Dermis microvascular lymphatic vessel endothelial cell (primary cell): ENCODE measurements around the gene SLC22A23. TPM values are rescaled to one million over a fixed set of nuclear protein-coding genes. Genes with fewer than 3 reads are reported as not detected.
"Not testable (repeated sequence)": the region's sequence is repeated elsewhere in the genome, so short reads cannot be mapped to it uniquely, and the experiment has no call there.

Source experiments
- DNase-seq, 2 donors: peaks; one replicate each; pipeline versions ENCODE4 v3.0.0 to v3.0.0-alpha.2; 2010; ENCODE audit warnings: low read depth in 2 of 2
- total RNA-seq: library from RNA; depleted of rRNA; stranded (reverse); fragments of >200 nt; gene quantifications from 2 replicates; pipeline ENCODE4 v1.2.1, GENCODE V29; 2014

SLC22A23 gene
- total RNA-seq, 1 donor from 2014 or later: 29.4 TPM

DNA sequence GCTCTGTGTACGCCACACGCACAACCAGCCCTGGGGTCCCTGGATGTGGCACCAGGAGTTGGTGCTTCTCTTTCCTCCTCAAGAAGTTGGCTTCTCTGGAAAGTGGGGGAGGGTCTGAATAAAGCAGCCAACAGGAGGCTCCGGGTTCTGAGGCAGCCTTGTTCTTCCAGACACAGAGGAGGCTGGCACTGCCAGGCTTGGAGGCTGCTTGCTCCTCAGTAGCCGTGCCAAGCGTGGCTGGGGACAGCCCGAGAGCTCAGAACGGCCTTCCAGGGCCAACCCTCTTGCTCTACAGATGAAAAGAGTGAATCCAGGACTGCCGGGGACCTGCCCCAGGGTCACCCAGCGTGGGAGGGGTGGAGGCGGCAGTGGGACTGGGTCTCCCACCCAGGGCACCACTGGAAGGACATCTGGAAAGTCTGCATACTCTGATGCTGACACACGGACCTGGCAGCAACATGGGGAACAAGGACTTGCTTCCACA lies 70.4 kb downstream of the SLC22A23 start:
- DNase-seq: no peak

DNA sequence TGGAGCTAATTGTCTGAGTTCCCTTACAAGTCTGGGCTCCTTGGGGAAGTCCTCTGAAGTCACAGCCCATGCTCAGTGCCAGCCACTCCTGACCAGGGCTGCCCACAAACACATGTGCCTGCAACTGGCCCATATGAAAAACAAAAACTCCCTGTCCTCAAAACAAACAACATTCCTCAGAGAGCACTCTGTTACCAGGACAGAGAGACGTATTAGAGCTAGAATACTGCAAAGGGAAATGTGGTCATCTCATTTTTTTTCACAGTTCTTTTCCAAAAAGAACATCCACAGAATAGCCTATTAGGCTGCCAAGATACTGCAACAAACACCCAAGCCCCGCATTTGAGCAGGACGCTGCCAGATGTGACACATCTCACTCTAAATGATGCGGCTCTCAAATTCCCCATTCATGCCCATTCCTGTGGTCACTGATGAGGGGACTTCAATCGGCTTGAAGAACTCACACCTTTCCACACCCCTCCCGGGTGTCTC lies 71.1 kb downstream of the SLC22A23 start:
- DNase-seq: peak; percentile 10 to 36

DNA sequence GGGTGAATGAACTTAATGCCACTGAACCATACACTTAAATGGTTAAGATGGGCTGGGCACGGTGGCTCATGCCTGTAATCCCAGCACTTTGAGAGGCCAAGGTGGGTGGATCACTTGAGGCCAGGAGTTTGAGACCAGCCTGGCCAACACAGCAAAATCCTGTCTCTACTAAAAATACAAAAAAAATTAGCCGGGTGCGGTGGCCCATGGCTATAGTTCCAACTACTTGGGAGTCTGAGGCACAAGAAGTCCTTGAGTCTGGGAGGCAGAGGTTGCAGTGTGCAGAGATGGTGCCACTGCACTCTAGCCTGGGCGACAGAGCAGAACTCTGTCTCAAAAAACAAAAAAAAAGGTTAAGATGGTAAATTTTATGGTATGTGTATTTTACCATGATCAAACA lies 71.7 kb downstream of the SLC22A23 start:
- DNase-seq: not testable (repeated sequence)

DNA sequence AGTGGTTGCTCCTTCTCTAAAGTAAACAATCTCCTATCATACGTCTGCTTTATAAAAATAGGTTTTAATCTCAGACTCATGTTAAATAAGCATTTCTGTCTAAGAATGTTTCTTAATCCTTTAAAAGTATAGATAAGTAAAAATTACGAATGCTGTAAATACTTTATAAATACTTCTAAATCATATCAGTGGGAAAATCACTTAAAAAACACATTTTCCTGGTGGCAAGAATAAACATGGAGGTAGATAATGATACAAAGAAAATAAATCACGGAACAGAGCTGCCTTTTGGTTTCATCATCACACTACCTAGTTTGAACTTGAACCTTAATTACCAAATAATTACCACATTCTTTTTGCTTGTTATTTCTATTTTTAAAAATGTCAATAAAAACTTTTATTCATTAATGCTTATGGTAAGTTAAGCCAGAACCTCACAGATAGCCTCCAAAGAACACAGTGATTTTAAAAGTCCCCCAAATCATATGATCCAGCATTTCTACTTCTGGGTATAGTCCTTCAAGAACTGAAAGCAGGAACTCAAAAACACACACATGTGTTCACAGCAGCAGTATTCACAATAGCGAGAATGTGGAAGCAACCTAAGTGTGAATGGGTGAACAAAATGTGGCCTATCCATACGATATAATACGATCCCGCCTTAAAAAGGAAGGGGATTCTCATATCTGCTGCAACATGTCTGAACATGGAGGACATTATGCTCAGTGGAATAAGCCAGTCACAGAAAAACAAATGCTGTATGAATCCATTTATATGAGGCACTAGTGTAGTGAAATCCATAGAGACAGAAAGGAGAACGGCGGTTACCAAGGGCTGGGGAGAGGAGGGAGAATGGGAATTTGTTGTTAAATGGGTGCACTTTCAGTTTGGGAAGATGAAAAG lies 72.4 kb downstream of the SLC22A23 start:
- no peak for DNase-seq

DNA sequence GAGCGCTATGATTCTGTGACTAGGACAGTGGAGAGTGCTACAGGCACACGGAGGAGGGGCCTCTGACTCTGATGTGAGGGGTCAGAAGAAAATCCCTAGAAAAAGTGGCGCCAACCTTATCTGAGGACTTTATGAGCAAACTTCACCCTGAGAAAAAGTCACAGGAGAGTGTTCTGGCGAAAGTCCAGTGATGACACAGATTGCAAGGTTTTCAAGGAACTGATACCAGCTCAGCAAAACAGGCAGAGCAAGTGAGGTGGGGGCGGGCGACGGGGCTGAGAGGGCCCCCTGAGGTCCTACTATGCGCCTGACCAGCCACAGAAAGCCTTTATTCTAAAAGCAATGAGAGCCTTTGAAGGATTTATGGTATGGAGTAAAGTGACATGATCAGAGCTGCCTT lies 73.3 kb downstream of the SLC22A23 start:
- peak in 1 of 2 donors; percentile 10 for DNase-seq

DNA sequence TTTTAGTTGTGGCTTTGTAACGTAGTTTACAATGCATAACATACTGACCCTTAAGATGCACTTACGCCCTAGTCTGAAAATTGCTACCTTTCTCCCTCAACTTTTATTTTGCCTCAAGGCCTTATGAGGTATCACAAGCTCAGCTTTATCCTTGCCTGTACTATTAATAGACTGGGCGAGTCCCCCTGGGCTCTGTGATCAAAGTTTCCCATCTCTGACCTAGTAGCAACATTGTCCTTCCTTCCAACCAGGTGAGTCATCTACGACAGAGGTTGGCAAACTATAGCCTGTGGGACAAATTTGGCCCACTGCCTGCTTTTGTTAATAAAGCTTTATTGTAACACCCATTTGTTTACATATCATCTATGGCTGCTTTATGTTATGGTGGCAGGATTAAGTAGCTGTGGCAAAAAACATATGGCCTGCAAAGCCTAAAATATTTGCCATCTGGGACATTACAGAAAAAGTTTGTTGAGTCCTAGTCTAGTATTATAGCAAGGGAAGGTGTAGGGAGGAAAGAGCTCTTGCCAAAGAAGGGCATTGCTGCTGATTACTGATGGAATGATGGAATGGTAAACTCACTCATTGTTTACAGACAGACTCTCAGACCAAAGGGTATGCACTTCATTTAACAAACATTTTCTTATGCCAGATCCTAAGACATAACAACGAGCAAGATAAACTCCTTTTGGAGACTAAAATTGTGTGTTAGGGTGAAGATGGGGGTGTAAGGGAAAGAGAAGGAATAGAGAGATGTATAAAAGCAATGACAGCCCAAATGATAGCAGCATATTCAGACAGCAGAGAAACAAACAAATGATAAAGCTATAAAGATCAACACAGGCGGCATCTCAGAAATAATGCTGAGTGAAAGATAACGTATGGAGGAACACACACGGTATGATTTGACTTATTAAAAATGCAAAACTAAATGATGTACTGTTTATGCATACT lies 74.2 kb downstream of the SLC22A23 start:
- DNase-seq: peak; percentile 43 to 53

DNA sequence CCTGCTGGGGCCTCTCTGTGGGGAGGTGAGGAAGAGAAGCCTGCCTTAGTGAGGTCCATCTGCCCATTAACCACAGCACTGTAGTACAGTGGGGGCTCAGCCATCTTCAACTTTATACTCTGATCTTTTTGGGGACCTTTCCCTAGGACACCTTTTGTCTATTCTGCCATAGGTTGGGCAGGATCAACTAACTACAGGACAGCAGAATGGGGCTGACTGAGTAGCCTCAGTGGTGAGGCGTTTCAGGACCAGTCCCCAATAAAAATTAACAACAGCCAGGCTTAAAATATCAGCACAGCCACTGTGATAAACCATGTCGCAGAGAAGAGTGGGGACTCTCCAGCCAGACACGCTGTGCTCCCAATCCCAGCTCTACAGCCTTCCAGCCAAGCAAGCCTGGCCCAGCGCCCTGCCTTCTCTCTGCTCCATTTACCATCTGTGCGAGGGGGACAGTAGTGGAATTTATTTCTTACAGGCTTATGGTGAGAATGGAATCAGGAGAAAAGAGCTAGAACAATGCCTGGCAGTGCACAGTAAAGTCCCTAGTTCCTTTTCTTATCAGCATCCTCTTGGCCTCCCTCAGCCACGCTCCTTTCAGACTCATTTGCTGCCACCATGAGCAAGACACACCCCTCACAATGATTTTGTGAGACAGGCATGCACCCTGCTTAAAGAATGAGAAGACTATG lies 75.5 kb downstream of the SLC22A23 start:
- DNase-seq: no peak

DNA sequence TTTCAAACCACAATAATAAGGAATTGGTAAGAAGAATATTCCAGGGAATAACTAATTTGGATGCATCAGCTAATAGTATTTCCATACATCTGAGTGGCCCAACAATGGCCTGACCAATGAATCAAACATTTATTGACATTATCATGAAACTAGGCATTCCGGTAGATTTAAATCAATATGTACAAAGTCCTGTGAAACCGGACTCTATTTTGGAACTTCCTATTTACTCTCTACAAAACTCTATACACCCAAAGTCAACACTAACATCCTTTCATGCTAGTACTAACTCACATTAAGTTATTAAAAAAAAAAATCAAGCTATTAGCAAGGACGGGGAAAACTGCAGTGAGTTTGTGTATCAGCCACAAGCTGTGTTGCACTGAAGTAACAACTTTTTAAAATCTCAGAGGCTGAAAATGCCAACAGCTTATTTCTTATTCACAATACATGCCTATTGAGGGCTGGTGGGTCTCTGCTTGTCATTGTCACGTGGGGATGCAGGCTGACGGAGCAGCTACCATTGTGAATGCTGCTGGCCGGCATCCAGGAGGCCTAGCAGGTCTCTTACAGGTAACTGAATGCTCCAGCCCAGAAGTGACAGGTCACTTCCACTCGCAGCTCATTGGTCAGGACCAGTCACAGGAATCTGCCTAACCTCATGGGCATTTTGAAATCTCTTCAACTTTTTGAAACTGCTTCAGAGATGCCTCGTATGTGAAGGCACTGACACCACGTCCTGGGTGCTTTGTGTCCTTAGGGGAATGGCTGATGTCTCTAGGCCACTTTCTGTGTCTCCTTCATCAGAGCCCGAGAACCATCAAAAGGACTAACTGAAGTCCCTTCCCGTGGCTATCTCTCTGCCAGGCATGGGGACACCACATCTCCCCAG lies 76.3 kb downstream of the SLC22A23 start:
- DNase-seq: no peak

DNA sequence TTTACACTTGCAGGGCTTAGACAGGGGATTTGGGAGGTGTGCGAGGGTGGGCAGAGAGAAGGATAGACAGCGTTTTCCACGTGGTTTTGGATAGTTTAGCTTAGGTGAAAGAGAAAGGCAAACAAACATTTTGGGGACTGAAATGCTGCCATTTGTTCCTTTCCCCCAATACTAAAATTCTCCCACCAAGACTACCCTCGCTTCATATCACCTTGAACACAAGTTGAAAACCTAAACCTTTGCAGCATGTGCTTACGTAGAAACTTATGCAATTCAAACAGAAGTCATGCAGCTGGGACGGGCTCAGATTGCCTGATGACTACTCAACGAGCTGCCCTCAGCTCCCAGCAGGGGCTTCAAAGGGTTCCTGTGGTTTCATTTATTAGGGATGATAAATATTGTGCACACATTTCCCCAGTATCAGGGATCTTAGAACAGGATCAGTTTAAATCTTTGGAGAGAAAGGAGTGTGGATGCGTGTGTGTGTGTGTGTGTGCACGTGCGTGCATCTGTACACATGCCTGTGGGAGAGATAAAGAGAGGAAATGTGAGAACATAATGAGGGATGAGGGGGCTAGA lies 77.3 kb downstream of the SLC22A23 start:
- DNase-seq: no peak

DNA sequence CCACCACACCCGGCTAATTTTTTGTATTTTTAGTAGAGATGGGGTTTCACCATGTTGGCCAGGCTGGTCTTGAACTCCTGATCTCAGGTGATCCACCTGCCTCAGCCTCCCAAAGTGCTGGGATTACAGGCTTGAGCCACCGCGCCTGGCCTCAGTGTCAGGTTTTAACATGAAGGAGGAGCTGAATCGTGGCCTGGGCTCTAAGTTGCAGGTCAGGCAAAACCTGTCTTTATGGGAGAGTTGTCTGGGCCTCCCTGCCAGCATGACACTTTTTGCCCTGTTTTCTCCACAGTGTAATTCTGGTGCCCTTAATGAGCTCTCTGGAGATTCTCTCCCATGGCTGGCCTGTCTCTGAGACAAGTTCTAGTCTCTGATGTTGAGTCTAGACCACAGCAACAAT lies 78.0 kb downstream of the SLC22A23 start:
- not testable (repeated sequence) for DNase-seq

DNA sequence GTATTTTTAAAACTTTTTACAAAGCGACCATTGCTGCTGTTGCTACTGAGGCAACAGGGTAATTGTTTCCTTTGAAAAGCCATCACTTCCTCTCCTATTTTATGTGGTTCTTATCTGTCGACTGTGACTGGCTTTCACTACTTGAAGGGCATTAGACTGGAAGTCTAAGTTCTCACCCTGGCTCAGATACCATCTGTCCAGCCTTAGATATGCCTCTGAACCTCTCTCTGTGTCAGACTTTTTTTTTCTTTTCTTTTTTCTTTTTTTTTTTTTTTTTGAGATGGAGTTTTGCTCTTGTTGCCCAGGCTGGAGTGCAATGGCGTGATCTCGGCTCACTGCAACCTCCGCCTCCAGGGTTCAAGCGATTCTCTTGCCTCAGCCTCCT lies 78.5 kb downstream of the SLC22A23 start:
- not testable (repeated sequence) for DNase-seq

DNA sequence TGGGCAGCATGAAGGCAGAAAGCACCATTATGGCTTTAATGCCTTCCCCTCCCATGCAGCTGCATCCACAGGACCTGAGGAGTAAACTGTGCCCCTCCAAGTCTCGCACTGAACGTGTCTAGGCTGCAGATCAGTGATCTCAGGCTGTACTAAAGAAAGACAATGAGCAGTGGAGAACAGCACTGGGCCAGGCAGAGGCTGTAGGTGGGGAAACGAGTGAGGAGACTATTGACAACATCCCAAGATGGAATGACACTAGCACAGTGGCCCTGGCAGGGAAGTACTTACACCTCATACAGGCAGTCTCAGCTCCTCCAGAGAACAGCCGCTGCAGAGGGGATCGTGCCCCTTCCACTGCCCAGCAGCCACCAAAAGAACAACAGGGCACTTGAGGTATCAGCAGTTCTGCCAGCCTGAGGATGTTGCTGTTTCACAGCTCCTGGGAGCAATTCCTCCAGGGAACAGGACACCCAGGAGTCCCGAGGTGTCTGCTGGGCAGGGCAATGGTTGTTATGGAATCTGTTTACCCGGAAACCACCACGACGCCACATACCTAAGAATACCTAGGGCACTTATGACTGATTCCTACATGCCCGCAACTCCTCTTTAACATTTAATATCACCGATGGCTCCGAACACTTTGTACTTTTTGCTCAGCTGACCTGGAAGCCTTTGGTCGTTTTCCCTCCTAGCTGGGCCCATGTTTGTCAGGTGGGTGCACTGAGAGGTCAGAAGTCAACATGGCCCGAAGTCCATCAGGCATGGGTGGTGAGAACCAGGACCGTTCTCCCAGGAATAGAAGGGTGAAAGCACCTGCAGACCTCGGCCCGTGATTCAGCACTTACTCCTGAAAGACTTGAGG lies 79.1 kb downstream of the SLC22A23 start:
- no peak for DNase-seq

DNA sequence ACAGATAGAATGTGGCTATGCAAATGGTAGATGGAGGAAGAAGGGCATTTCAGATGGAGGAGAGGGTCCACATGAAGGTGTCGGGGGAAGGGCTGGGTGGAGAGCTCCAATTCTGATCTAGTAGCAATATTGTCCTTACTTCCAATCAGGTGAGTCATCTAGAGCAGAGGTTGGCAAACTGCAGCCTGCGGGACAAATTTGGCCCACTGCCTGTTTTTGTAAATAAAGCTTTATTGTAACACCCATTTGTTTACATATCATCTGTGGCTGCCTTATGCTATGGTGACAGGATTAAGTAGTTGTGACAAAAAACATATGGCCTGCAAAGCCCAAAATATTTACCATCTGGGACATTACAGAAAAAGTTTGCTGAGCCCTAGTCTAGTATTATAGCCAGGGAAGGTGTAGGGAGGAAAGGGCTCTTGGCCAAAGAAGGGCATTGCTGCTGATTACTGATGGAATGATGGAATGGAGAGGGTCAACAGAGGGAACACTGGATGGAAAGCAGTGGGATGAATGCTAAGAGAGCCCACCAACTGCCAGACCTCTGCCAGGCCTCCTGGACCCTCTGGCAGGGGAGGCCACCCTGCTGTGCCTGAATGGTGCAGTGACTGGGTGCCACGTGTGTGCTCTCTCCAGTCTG lies 79.8 kb downstream of the SLC22A23 start:
- DNase-seq: no peak

DNA sequence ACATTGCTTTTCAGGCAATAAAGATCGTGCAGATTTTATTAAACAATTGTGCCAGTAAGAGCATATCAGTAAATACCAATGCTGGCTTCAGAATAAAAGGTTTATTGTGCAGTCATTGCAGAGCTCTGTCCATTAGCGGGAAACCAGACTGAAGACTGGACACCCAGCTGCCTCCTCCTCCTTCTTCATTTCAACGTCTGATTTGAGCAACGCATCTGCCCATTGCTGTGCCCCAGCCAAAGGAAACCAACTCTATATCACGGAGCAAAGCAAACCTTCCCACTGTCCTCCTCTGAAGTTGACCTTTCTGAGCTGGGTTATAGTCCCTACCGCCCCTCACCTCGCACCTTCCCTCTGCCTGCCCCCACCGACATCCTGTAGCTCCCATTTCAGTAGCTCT lies 80.8 kb downstream of the SLC22A23 start:
- DNase-seq: no peak

DNA sequence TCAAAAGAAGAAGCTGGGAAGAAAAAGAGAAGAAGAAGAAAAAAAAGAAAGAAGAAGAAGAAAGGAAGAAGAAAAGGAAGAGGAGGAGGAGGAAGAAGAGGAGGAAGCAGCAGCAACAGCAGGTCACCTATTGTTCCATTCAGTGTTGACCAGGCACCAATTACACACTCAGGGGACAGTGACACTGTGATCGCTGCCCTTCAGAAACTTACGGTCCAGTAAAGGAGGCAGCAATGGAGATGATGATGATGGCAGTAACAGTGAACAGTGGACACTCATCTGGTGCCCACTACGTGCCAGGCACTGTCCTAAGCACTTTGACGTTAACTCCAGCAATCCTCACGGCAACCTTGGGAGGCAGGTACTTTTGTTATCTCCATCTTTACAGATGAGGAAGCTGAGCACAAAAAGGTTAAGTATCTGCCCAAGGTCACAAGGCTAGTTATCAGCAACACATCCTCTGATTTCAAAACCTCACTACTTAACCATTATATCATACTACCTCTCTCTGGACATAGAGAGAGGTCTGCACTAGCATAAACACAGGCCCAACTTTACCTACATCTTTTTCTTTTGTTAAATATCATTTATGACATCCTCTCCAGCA lies 83.2 kb downstream of the SLC22A23 start:
- DNase-seq: no peak

DNA sequence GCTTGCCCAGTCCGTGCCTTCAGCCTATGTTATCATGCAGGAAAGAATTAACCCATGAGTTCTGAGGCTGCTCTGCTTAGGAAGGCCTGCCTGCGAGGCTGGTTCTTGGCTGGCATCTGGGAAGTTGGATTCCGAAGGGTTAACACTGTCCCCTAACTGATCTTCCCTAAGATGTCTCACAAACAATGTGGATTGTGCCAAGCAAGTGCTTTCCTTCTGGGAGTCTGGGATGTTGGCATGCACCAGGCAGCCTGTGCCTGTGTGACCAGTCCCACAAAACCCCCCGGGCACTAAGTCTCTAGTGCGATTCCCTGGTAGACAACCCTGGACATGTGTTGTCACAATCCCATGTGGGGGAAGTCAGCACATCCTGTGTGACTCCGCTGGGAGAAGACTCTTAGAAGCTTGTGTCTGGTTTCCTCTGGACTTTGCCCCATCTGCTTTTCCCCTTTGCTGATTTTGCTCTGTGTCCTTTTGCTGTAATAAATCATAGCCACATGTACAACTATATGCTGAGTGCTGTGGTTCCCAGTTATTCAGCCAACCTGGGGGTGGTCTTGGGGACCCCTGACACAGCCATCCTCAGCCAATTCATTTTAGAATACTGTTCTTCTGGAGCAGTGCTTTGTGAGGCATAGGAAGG lies 83.8 kb downstream of the SLC22A23 start:
- no peak for DNase-seq

DNA sequence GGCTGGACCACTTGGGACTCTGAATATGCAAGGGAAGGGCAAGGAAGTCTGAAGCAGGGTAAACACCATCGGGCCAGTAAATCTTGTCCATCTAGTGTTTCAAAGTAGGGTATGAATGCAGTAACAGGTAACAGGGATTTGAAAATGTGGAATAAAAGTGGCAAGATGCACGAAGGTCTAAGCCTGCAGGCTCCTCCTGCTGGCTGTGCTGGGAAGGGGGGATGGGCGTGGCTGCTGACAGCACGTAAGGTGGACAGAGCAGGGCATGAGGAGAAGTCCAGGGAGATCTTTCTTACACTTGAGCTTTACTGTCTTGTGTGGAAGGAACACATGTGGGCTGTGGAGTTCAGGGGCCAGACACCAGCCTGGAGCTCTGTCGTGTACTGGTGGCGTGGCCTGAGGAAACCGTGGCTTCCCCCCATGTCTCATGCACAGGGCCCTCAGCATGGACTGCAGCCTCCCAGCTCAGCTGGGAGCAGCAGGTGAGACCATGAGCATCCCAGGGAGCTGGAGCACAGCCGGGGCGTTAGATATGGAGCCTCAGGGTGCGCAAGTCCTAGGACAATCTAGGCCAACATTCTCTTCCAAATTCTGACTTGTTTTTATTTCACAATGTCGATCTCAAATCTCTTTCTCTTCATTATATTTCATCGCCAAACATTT lies 84.5 kb downstream of the SLC22A23 start:
- no peak for DNase-seq
